Right hindlimb (tissue), 1 donor: ENCODE results near the gene SOX13.
A peak's percentile ranks its signal among the peaks of the same experiment; 100 is the strongest.

ENCODE experiments used
- DNase-seq: peaks from one replicate; pipeline ENCODE4 v3.0.0-alpha.2; 2018

Gene SOX13

DNA sequence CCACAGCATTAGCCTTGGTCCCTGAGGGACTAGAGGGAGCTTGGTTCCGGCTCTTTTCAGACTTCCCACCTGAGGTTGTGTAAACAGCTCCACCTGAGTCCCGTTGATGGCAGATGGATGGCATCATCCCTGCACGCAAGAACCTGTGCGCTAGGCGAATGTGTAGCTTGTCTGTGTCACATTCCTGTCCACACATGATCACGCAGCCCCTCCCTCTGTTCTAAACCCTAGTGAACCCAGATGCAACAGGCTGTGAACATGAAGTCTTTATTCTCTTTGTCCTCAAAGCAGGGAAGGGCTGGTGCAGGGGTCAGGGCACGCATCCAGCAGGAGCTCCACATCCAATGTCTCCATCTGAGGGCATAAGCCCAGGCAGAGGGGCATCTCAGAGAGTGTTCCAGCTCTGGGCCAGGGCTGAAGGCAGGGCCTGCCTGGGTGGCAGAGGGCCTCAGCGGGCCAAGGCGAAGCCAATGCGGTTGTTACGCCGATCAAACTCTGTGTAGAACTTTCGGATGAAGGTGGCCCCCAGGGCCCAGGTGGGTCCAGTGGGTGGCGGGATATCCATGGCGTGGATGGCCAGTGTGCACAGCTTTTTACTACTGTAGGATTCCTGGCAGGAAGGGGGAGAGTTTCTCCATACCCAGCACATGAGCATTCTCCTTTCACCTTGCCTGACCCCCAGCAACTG lies 81.8 kb downstream of the SOX13 start:
- no peak for DNase-seq

DNA sequence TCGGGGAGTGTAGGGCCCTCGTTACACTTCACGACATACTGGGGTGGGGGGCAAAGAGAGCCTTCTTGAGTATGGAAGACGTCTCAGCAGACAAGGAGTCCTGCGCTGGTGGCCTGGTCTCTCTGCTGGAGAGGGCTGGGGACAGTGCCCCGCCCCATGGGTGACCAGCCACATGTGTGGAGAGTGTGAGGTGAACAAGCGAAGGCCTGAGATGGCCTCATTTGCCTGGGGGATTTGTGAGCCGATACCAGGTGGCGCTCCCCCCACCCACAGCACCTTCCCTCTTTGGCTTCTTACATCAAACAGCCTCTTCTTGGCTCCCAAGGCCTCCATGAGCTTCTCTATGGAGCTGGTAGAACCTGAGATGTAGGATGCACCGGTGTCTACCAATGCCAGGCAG lies 83.0 kb downstream of the SOX13 start:
- no peak for DNase-seq

DNA sequence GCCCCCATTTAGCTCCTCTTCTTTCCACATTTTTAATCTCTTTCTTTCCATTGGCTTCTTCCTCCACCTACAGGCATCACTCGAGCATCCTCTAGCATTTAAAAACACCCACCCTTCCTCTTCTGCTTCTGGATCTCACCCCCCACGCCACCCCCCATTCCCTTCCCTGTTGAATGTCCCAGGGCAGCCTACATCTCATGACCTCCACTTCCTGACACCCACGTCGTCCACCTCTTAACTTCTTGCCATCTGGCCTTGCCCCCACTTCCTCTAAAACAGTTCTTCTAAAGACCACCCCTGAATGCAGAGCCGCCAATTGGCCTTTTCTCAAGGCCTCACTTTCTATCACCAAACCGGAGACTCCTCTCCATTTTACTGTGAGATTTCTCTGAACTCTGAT lies 85.0 kb downstream of the SOX13 start:
- DNase-seq = no peak

DNA sequence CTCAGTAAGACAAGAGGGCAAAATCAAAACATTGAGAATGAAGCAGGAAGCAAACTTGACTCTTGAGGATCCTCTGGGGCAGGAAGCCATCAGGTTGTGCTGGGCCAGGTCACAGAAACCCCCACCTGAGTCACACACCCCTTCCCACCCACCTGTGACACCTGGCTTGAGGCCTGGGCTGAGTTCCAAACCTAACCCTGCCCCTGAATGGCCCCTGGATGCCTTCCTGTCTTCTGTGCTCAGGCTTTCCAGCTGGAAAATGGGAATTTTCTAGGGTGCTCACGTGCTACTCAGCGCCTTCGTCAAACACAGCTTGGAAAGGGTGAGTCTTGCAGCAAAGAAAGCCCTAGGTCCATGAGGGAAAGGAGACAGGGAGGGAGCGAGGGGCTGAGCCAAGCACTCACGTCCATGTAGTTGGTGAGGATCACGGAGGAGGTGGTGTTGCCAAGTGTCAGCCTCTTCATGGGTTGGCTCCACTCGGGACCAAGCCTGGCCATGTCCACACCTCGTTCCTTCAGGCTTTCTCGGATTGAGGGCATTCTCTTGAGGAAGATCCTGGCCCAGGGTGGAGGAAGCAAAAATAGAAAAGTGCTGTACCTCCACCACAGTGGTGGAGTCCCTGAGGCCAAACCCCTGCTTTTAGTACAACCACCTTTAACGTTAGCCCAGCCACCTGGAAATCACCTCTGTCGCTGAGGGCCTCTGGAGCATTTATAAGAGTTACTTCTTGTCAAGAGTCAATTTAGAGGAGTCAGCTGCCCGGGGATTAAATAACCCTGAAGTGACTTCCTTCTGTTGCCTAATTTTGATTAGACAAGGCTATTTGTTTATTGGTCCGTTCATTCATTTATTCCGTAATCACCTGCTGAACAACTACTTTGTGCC lies 88.9 kb downstream of the SOX13 start:
- DNase-seq = no peak

DNA sequence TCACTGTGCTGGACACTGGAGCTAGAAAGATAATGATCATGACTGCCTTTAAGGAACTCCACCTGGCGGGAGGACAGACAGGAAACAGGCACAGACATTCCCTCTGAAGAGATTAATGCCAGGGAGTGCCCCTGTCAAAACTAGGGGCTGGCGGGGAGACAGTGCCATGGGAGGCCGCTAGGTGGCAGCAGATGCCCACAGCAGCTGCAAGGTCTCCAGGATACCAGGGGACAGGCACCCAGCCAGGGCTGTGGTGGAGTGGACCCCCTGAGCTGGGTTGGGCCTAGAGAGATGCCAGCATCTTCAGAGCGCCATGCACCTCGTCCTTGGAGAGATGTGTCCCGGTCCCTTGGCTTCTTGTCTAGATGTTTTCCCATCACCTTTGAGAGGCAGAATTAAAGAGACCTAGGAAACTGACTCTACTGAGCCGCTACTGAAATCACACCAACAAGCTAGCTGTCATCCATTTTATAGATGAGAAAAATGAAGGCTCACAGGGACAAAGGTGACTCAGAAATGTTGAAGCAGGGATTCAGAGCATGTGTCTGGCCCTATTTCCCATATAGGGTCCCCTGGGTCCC lies 89.7 kb downstream of the SOX13 start:
- peak; percentile 83 for DNase-seq

DNA sequence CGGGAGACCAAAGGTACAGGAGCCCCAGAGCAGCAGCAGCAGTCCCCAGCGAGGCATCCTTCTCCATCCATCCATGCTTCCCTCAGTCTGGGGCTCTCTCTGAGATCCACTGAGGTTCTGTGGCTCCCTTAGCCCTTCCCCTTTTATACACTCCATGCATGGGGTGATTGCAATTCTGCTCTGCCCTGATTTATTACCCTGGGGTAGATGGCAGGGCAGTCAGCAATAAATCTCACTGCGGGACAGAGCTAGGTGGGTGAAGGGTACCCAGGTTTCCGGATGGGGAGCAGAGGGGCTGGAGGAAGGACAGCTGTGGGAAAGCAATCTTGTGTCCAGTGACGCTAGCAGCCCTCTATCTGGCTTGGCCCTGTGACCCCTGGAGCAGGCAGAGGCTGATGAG lies 93.3 kb downstream of the SOX13 start, which contains the start of gene REN:
Gene REN, minus strand, starts transcription at position 119 of the 400 bp plus-strand sequence. Its CDS starts 44 bp downstream, at position 75.
- no peak for DNase-seq

DNA sequence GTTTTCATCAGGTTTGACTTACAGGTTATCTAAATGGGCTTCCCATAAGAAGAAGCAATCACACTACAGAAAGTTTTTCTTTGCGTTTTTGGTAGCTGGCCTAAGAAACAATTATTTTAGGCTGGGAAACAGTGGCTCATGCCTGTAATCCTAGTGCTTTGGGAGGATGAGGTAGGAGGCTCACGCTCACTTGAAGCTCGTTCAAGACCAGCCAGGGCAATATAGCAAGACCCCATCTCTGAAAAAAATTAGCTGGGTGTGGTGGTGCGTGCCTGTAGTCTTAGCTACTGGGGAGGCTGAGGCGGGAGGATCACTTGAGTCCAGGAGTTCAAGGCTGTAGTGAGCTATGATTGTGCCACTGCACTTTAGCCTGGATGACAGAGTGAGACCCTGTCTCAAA lies 94.8 kb downstream of the SOX13 start:
- DNase-seq = no peak

DNA sequence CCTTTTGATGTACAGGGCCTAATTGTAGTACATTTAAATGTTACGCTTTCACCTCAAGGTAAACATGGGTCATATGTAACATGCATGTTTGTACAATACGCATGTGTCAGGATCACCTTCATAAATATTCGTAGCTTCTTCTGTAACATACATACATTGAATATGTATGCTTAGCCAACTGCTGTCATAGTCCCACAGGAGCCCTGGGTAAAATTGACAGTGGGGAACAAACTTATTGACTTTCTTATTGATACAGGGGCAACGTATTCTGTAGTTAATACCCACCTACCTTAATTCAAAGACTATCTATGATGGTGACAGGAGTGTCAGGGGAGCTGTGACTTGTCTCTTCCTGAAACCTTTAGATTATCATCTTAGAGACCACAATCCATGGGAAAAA lies 96.9 kb downstream of the SOX13 start:
- DNase-seq = no peak

DNA sequence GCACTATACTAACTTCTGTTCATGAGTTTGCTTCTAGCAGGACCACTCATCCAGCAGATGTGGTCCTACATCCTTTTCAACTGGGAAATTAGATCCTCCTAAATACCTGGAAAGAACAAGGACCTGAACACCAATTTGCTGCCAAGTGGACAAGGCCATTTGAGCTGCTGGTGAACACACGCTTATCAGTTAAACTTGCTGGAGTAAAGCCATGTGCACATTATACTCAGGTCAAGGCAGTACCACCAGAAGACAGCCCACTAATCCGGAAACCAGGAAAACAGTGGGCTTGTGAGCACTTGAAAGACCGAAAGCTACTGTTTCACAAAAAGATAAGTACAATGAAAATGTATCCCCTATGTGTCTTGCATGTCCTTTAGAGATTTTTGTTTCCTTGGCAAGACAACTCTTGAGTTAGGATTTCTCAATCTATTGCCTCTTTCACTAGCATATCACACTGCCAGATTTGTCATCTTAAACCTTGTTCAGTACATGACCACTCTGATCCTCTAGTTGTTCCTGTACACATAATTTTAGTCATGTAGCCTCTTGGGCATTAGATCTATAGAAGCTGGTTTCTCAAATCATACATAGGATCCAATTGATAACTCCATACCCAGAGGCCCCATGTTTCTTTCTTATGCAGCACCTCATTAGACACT lies 97.7 kb downstream of the SOX13 start:
- DNase-seq = no peak

DNA sequence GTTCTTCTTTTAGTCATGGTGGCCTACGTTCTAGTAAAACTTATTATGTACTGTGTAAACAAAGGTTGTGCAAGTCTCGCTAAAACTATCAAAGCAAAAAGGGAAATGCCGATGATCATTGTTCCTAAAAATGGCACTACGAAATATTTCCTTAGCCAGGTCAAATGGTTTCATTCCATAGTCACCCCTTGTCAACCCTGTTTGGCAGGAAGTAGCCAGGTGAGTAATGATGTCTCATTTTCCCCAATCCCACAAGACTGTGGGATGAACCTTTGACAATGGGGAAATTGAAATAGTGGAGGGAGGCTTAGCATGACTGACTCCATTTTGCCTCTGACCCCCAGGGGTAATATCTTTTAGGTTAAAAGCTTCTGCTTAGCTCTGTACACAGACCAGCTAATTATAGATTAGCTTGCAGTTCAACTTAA lies 98.8 kb downstream of the SOX13 start:
- DNase-seq = no peak

DNA sequence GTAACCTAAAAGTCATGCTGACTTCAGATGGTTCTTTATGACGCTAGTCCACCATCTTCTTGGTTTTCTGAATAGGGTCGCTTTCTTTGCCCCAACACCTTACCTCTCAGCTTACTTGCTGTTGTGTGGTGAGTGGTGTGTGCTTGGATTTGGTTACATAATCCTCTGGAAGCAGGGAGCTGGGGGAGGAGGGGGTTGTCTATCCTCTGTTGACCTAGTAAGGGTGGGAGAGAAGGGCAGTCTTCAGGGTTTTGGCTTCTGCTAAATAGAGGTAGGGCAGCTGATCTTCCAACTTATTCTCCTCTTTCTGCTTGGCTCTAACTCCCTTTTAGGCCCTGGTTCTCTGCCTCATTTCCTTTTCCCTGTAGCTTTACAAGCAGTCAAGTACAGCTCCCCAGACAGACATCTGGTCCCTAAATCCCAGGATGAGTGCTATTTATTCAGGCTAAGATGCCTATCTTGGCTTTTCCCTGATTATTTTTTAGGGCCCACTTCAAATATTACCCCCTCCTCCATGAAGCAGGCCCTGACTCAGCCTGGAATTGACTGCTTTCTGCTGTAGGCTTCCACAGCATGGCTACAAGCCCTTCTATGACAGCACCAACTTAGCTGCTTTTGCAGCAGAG lies 99.6 kb downstream of the SOX13 start:
- DNase-seq = no peak

DNA sequence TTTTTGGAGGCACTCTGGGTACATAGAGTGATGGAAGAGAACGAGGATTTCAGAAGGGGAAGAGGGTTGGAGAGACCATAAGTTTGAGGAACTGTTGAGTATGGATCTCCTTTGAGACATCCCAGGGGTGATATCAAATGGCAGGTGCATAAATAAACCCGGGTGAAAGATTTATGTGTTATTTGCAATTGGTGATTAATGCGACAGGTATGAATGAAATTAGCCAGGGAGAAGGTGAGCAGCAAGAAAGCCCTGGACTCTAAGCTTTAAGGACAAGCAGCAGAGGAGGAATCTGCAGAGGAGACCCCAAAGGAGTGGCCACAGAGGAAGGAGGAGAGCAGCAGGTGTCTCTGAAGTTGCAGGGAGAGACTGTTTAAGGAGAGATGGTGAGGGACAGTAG lies 102.0 kb downstream of the SOX13 start:
- DNase-seq = no peak

DNA sequence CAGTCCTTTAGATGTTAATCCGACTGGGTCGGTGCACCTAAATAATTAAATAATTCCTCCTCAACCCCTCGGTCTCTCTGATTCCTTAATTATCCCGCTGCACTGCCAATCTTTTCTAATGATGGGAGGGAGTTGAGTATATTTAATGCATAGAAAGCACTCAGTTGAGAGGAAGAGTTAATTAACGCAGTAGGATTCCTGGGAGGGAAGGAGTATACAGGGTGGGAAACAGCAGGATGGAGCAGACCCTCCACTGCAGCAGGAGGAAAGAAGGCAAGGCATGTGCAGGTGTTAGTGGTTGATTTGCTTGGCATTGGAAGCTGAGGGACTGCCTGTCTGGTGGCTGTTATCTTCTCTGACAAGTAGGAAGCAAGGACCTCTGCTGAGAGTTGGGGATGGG lies 103.1 kb downstream of the SOX13 start:
- no peak for DNase-seq

DNA sequence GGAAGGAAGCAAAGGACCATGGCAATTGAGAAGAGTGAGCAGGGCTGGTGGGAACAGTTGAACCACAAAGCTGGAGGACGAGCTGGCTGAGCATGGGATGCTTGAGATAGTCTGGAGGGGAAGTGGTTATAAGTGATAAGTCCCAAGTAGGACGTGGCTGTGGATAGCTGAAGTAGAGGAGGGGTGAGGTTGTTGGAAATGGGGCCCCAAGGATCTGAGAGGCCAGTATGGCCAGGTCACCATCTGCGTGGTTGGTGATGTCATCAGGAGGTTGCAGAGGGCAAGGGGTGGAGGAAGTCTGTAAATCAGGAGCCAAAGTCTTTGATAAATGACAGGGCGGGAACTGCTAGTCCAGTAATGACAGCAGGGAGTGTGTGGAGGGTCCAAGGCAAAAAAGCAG lies 104.2 kb downstream of the SOX13 start:
- no peak for DNase-seq
